Endothelial cell of umbilical vein (primary cell): ENCODE results near the gene FGD3. TPM values are rescaled to one million over a fixed set of nuclear protein-coding genes. Genes with fewer than 3 reads are reported as not detected.

ENCODE experiments used
- BruUV-seq: library from RNA; stranded (reverse); fragments of 400-500 nt; replicated peaks from 2 replicates; lab custom pipeline; 2021; lab: Mats Ljungman, UMichigan
- CTCF ChIA-PET: fragments of 300-600, 350-600 bp; sonication (Branson Sonifier 250); formaldehyde crosslinking; loops from one replicate; lab custom pipeline; 2021; ENCODE audit warnings: antibody characterized with exemption, inconsistent platforms; lab: Charles Lee
- POLR2A ChIA-PET: fragments of 300-600, 350-600 bp; sonication (Branson Sonifier 250); formaldehyde crosslinking; loops from one replicate; lab custom pipeline; 2021; ENCODE audit warnings: antibody characterized with exemption, inconsistent platforms; lab: Charles Lee
- DNase-seq: peaks from one replicate; pipeline ENCODE4 v3.0.0-alpha.2; 2011; ENCODE audit warnings: low read depth, low spot score
- FAIRE-seq: peaks from 2 replicates; lab custom pipeline; 2011; peaks lifted over from hg19 to GRCh38; lab: Jason Lieb, UNC
- H2AFZ ChIP-seq: 2 replicates; pipeline ENCODE4 v1.6.0; 2012; ENCODE audit warnings: low read depth, low read length, control low read depth, inconsistent platforms
- H3K27ac ChIP-seq: 2 replicates; pipeline ENCODE4 v1.5.1; 2011; ENCODE audit warnings: low read depth, mild to moderate bottlenecking, control low read depth, low read length, moderate library complexity; ENCODE audit not compliant: insufficient read depth
- H3K27me3 ChIP-seq, 2 experiments: 2 replicates each; pipeline versions ENCODE4 v1.6.0 to v1.6.1; 2011; ENCODE audit warnings: low read length in 2 of 2, mixed read lengths in 1 of 2; ENCODE audit not compliant: control insufficient read depth in 2 of 2, insufficient read depth in 2 of 2
- H3K36me3 ChIP-seq, 2 experiments: 2 replicates in 1 of 2; 3 replicates in 1 of 2; pipeline ENCODE4 v1.5.1; 2011; ENCODE audit warnings: low read length in 2 of 2, mild to moderate bottlenecking in 1 of 2, moderate library complexity in 1 of 2; ENCODE audit not compliant: control insufficient read depth in 2 of 2, insufficient read depth in 2 of 2; ENCODE audit errors: extremely low read depth in 1 of 2
- H3K4me1 ChIP-seq: 3 replicates; pipeline ENCODE4 v1.5.1; 2011; ENCODE audit warnings: mild to moderate bottlenecking, low read length; ENCODE audit not compliant: control insufficient read depth, insufficient read depth; ENCODE audit errors: extremely low read depth
- H3K4me2 ChIP-seq: 2 replicates; pipeline ENCODE4 v1.6.1; 2011; ENCODE audit warnings: low read length, control low read depth, mixed read lengths; ENCODE audit not compliant: insufficient read depth
- H3K4me3 ChIP-seq, 3 experiments: fragments of 200-600 bp in 1 of 3; sonication (generic), shearing (Covaris generic) in 1 of 3; replicated peaks in 1 of 3; 2 replicates each; pipeline ENCODE4 v1.5.1; 2011 to 2016; ENCODE audit warnings: control low read depth in 3 of 3, low read length in 3 of 3, mild to moderate bottlenecking in 2 of 3, inconsistent platforms in 1 of 3, low read depth in 1 of 3, moderate library complexity in 1 of 3; ENCODE audit not compliant: insufficient read depth in 1 of 3
- H3K79me2 ChIP-seq: 2 replicates; pipeline ENCODE4 v1.6.0; 2012; ENCODE audit warnings: low read length, inconsistent platforms; ENCODE audit not compliant: control insufficient read depth, insufficient read depth
- H3K9ac ChIP-seq: replicated peaks from 2 replicates; pipeline ENCODE3; 2011; ENCODE audit warnings: low read length, control low read depth; ENCODE audit not compliant: insufficient read depth; ENCODE audit errors: extremely low read depth
- H3K9me1 ChIP-seq: replicated peaks from 3 replicates; pipeline ENCODE4 v1.6.0; 2011; ENCODE audit warnings: mild to moderate bottlenecking, low read length; ENCODE audit not compliant: control insufficient read depth, insufficient read depth; ENCODE audit errors: extremely low read depth
- H3K9me3 ChIP-seq: replicated peaks from 2 replicates; pipeline ENCODE4 v1.5.1; 2012; ENCODE audit warnings: low read length, inconsistent platforms; ENCODE audit not compliant: control insufficient read depth, insufficient read depth
- H4K20me1 ChIP-seq: replicated peaks from 2 replicates; pipeline ENCODE3; 2011; ENCODE audit warnings: mild to moderate bottlenecking, low read length; ENCODE audit not compliant: control insufficient read depth, insufficient read depth; ENCODE audit errors: extremely low read depth
- EZH2 ChIP-seq: IDR thresholded peaks from 2 replicates; pipeline ENCODE4 v1.6.1; 2012; ENCODE audit warnings: borderline replicate concordance, low read depth, mild to moderate bottlenecking, moderate library complexity, low read length, inconsistent platforms; ENCODE audit not compliant: severe bottlenecking
- POLR2A ChIP-seq: IDR thresholded peaks from 2 replicates; pipeline ENCODE4 v1.6.1; 2012; ENCODE audit warnings: low read depth, mild to moderate bottlenecking, control low read depth, low read length
- dilution Hi-C: fragments of 300-500 bp; cut with MboI; formaldehyde crosslinking; loops from one replicate; pipeline ENCODE4 v1.15.0; 2019; ENCODE audit warnings: low sequenced_read_pairs; ENCODE audit not compliant: extremely low pct_ligation_motif_present
- intact Hi-C: fragments of 100-400 bp; cut with micrococcal nuclease; formaldehyde crosslinking; loops from one replicate; pipeline ENCODE4 v1.10.0; 2022
- polyA plus RNA-seq, 4 experiments: library from polyadenylated mRNA; depleted of rRNA in 3 of 4; stranded (reverse) in 3 of 4; unstranded in 1 of 4; fragments of >200 nt; gene quantifications; 2 replicates each; pipeline versions ENCODE4 v1.2.1 to v1.2.3, GENCODE V29; 2011 to 2012; ENCODE audit warnings: missing spikeins in 1 of 4
- total RNA-seq: library from RNA; stranded (reverse); gene quantifications from 2 replicates; pipeline ENCODE4 v1.2.3, GENCODE V29; 2021
- TF ChIP-seq, protein P1 (sequence below), 2 donors: IDR thresholded peaks; 1 replicate in 1 of 2; 2 replicates in 1 of 2; pipeline ENCODE4 v1.5.1; 2011; ENCODE audit warnings: low read length in 2 of 2, mild to moderate bottlenecking in 2 of 2, moderate library complexity in 2 of 2, control low read depth in 1 of 2, inconsistent platforms in 1 of 2, low read depth in 1 of 2; ENCODE audit not compliant: insufficient read depth in 1 of 2; ENCODE audit errors: extremely low read depth in 1 of 2
- TF ChIP-seq, protein P2 (sequence below): IDR thresholded peaks from 2 replicates; pipeline ENCODE4 v1.6.1; 2011; ENCODE audit not compliant: insufficient read depth, insufficient read length

The FGD3 gene
- total and polyA plus RNA-seq, 2 donors (not counting 3 experiments of a cell fraction or from before 2014, with no cell fraction given) = not detected

DNA sequence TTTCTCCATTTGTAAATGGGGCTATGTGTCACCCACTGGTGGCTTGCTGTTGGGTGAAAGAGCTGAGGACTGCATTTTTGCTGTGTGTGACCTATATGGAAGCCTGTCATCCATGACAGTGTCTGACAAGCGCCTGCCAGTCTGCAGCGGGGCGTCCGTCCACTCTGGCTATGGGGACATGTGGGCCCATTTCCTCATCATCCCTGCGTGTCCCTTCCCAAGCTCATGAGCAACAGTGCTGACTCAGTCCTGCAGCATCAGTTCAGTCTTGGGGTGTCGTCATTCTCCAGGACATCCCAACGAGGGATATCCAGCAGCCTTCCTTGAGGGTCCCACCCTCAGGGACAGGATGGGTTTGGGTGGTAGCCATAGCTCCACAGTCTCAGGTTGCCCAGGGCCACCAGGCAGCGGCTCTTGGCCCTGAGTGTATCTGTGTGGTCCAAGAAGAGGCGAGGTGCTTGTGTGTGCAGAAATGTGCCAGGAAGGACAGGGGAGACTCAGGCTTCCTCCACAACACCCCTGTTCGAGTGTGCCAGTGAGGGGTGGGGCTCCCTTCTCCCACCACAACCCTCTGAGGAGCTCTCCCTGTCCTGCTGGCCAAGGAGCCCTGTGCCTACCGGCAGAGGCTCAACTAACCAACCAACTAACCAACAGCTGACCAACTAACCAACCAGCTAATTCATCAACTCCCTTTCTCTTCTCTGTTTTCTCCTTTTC is 2.1 kb downstream of the FGD3 start:
- CTCF ChIA-PET = no interaction called here
- Histone ChIP-seq H3K27ac (no peak overlapping the region), H3K9me1 (no peaks in the 10 kb centered on the region), H3K9me3 (no peaks in the 10 kb centered on the region), H3K79me2 (no peaks in the 10 kb centered on the region), H3K36me3 (no peaks in the 10 kb centered on the region), H3K4me1 (no peaks in the 10 kb centered on the region), H4K20me1 (no peaks in the 10 kb centered on the region), H3K27me3 (peaks cover 15 to 21% of the 10 kb centered on the region in 2 experiments), H3K4me2 (no peak overlapping the region), H3K4me3 (no peak overlapping the region), H2AFZ (no peak overlapping the region), H3K9ac (no peak overlapping the region)
- no peak for DNase-seq
- intact Hi-C loops (no loop called here), dilution Hi-C loops (no loop called here)
- POLR2A ChIA-PET = no interaction called here
- FAIRE-seq = no peak
- no TSS peak for BruUV-seq
- TF ChIP-seq EZH2 = no peak
- TF ChIP-seq, protein P1, sequence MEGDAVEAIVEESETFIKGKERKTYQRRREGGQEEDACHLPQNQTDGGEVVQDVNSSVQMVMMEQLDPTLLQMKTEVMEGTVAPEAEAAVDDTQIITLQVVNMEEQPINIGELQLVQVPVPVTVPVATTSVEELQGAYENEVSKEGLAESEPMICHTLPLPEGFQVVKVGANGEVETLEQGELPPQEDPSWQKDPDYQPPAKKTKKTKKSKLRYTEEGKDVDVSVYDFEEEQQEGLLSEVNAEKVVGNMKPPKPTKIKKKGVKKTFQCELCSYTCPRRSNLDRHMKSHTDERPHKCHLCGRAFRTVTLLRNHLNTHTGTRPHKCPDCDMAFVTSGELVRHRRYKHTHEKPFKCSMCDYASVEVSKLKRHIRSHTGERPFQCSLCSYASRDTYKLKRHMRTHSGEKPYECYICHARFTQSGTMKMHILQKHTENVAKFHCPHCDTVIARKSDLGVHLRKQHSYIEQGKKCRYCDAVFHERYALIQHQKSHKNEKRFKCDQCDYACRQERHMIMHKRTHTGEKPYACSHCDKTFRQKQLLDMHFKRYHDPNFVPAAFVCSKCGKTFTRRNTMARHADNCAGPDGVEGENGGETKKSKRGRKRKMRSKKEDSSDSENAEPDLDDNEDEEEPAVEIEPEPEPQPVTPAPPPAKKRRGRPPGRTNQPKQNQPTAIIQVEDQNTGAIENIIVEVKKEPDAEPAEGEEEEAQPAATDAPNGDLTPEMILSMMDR (IDR thresholded peaks at IDR 0.05; ENCODE audit: extremely low read depth in 1 of 2, insufficient read depth in 1 of 2, low read depth in 1 of 2, low read length in 2 of 2) = no peak

- Histone ChIP-seq H3K4me2 (no peak overlapping the region), H3K27ac (no peak overlapping the region), H2AFZ (no peak overlapping the region), H3K9ac (no peak overlapping the region), H4K20me1 (no peaks in the 10 kb centered on the region), H3K9me1 (no peaks in the 10 kb centered on the region), H3K79me2 (no peaks in the 10 kb centered on the region), H3K27me3 (peaks cover 15 to 21% of the 10 kb centered on the region in 2 experiments), H3K4me3 (no peak overlapping the region), H3K9me3 (no peaks in the 10 kb centered on the region), H3K36me3 (no peaks in the 10 kb centered on the region), H3K4me1 (no peaks in the 10 kb centered on the region)
- ChIA-PET CTCF (no interaction called here), POLR2A (no interaction called here)
- intact Hi-C loops (no loop called here), dilution Hi-C loops (no loop called here)
- no TSS peak for BruUV-seq
- TF ChIP-seq, protein P2, sequence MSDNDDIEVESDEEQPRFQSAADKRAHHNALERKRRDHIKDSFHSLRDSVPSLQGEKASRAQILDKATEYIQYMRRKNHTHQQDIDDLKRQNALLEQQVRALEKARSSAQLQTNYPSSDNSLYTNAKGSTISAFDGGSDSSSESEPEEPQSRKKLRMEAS = no peak
- no peak for TF ChIP-seq POLR2A
- FAIRE-seq = no peak
- no peak for DNase-seq
Measured at GRCh38 chr9:92950359-92950955, 3.1 kb downstream of the FGD3 start.
